Measurements from ENCODE around the gene IL6ST.

GRCh38 chr5:55917402-55918086 lies 77.2 kb downstream of the IL6ST start:
- TF ChIP-seq POLR2A (IDR thresholded peaks at IDR 0.05): no peak
- no peak for TF ChIP-seq CTCF (IDR thresholded peaks at IDR 0.05)
